ENCODE measurements around the gene SLC26A11. TPM values are rescaled to one million over a fixed set of nuclear protein-coding genes. Genes with fewer than 3 reads are reported as not detected.
A peak's percentile ranks its signal among the peaks of the same experiment; 100 is the strongest.

Gene SLC26A11
- total and polyA plus RNA-seq, 2 of the 13 experiments (the other 11 are each of a cell fraction or from before 2014, with no cell fraction given): 8.7 to 13.2 TPM

GRCh38 chr17:80223838-80224497 lies 3.7 kb downstream of the SLC26A11 start (continued):
- TF ChIP-seq, protein P1, sequence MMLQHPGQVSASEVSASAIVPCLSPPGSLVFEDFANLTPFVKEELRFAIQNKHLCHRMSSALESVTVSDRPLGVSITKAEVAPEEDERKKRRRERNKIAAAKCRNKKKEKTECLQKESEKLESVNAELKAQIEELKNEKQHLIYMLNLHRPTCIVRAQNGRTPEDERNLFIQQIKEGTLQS (CRISPR knock-in tag; IDR thresholded peaks at IDR 0.05): no peak
- TF ChIP-seq ZNF367 (CRISPR knock-in tag; IDR thresholded peaks at IDR 0.05; ENCODE audit: borderline replicate concordance): no peak
- TF ChIP-seq ZNF629 (CRISPR knock-in tag; conservative IDR thresholded peaks at IDR 0.05): no peak
- no peak for TF ChIP-seq SPEN (CRISPR knock-in tag; IDR thresholded peaks at IDR 0.05; ENCODE audit: low read depth)
- TF ChIP-seq KAT8 (CRISPR knock-in tag; IDR thresholded peaks at IDR 0.05): no peak
- no peak for TF ChIP-seq JUN (CRISPR knock-in tag; IDR thresholded peaks at IDR 0.05)
- peak; percentile 27 for TF ChIP-seq ASH2L (IDR thresholded peaks at IDR 0.05; ENCODE audit: insufficient read length, low read depth, low read length)

DNA sequence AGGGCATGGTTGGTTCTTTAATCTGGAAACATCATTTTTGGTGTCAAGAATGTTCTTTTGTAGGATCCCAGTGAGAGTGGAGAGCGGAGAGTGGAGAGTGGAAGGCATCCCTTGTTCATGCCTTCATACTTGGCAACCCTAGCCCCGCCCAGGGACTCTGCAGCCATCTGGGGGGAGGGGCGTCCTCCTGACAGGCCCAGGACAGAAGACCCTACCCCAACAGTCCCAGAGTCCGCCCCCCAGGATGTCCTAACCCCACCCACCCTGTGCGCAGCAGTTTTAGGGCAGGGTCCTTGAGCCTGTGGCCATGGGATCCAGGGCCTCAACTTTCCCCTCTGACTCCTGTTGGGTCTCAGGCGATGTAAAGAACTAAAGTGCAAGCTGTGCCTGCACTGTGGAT lies 4.5 kb downstream of the SLC26A11 start:
- BruUV-seq (replicated peaks): no TSS peak
- H2AFZ ChIP-seq (ENCODE audit: low read length): no peak overlapping the region
- no peak overlapping the region for H3K4me3 ChIP-seq (replicated peaks in 1 of 3; ENCODE audit: insufficient read depth in 1 of 3, low read depth in 2 of 3, low read length in 3 of 3)
- no peaks in the 10 kb centered on the region for H3K27me3 ChIP-seq (ENCODE audit: control insufficient read depth in 1 of 2, insufficient read depth in 2 of 2, low read length in 2 of 2)
- H4K20me1 ChIP-seq (ENCODE audit: insufficient read depth, low read length): no peaks in the 10 kb centered on the region
- H3K36me3 ChIP-seq (replicated peaks in 1 of 2; ENCODE audit: control insufficient read depth in 1 of 2, insufficient read depth in 2 of 2, low read length in 2 of 2): peaks cover 3 to 4% of the 10 kb centered on the region in 2 experiments; a peak in 1 of 5 replicates
- DNase-seq (ENCODE audit: low spot score): no peak
- no peaks in the 10 kb centered on the region for H3K9me3 ChIP-seq (ENCODE audit: low read length)
- H3K79me2 ChIP-seq (ENCODE audit: insufficient read depth, low read length): peaks cover 5% of the 10 kb centered on the region
- intact Hi-C loops (cut with micrococcal nuclease; ENCODE audit: unreplicated experiment) (no loop called here), in situ Hi-C loops (cut with HindIII; ENCODE audit: extremely low pct_ligation_motif_present, low pct_unique_long_range_greater_than_20kb) (no loop called here)
- FAIRE-seq: no peak
- CTCF ChIA-PET (ENCODE audit: low intra/inter-chr PET ratio, low total read pairs): no interaction called here
- H3K4me1 ChIP-seq (ENCODE audit: insufficient read depth, low read length): peaks cover 10% of the 10 kb centered on the region
- TF ChIP-seq ZNF878 (CRISPR knock-in tag; IDR thresholded peaks at IDR 0.05) (no peak), E2F2 (CRISPR knock-in tag; IDR thresholded peaks at IDR 0.05; ENCODE audit: borderline replicate concordance) (no peak), ZFP62 (CRISPR knock-in tag; IDR thresholded peaks at IDR 0.05) (no peak), MYC (CRISPR knock-in tag; IDR thresholded peaks at IDR 0.05; ENCODE audit: borderline replicate concordance) (no peak)
- POLR2A ChIA-PET: interaction anchor here (1.5 kb wide), 1 partner anchor 39 kb away, joined by 6 read pairs; no protein-coding TSS in a partner anchor
- no peak for ATAC-seq
- no peak overlapping the region for H3K4me2 ChIP-seq (ENCODE audit: low read depth, low read length)
- no peak overlapping the region for H3K27ac ChIP-seq (ENCODE audit: extremely low read length, insufficient read depth, low read length)
- no peak overlapping the region for H3K9ac ChIP-seq (ENCODE audit: insufficient read depth, low read depth, low read length)
- WGBS (ENCODE audit: low lambda C conversion rate): 89% methylated on average over 6 of the region's 6 CpGs

All from HepG2 (cell line).